Endothelial cell (in vitro differentiated cells): Measurements from ENCODE around the gene ALG6. TPM values are rescaled to one million over a fixed set of nuclear protein-coding genes. Genes with fewer than 3 reads are reported as not detected.

Experiments
- DNase-seq: peaks from one replicate; pipeline ENCODE4 v3.0.0; 2021; ENCODE audit warnings: low spot score
- H3K27ac Mint-ChIP-seq: one replicate; pipeline ENCODE4 v1.8.0; 2021; ENCODE audit warnings: mixed read lengths, inconsistent platforms; ENCODE audit not compliant: unreplicated experiment
- H3K27me3 Mint-ChIP-seq: one replicate; pipeline ENCODE4 v1.8.0; 2021; ENCODE audit warnings: mild to moderate bottlenecking, moderate library complexity, mixed read lengths, inconsistent platforms; ENCODE audit not compliant: unreplicated experiment
- H3K36me3 Mint-ChIP-seq: one replicate; pipeline ENCODE4 v1.8.0; 2021; ENCODE audit warnings: mild to moderate bottlenecking, low read depth, mixed read lengths, inconsistent platforms; ENCODE audit not compliant: unreplicated experiment
- H3K4me1 Mint-ChIP-seq: one replicate; pipeline ENCODE4 v1.8.0; 2021; ENCODE audit warnings: mild to moderate bottlenecking, mixed read lengths, inconsistent platforms; ENCODE audit not compliant: unreplicated experiment
- H3K4me3 Mint-ChIP-seq: one replicate; pipeline ENCODE4 v1.8.0; 2021; ENCODE audit warnings: mild to moderate bottlenecking, mixed read lengths, inconsistent platforms; ENCODE audit not compliant: unreplicated experiment
- H3K9me3 Mint-ChIP-seq: one replicate; pipeline ENCODE4 v1.8.0; 2021; ENCODE audit warnings: mixed read lengths, inconsistent platforms; ENCODE audit not compliant: unreplicated experiment
- microRNA-seq: library from miRNA; unstranded; fragments of <30 nt; microRNA quantifications from one replicate; pipeline ENCODE4, GENCODE V29; 2020; ENCODE audit not compliant: unreplicated experiment
- total RNA-seq: library from RNA; stranded (reverse); fragmentation: NEBNext Ultra II Directional; extraction: Animal tissue kit (Norgen Biotek cat#: 25700); gene quantifications from one replicate; pipeline ENCODE4 v1.2.1, GENCODE V29; 2021; ENCODE audit not compliant: unreplicated experiment
- TF ChIP-seq, protein P1 (sequence below): fragments of 200-600 bp; sonication (generic); IDR thresholded peaks from one replicate; pipeline ENCODE4 v1.5.0; 2021; ENCODE audit warnings: antibody characterized with exemption; ENCODE audit not compliant: unreplicated experiment

Gene ALG6
- total RNA-seq, 1 donor from 2014 or later = 14.9 TPM

DNA sequence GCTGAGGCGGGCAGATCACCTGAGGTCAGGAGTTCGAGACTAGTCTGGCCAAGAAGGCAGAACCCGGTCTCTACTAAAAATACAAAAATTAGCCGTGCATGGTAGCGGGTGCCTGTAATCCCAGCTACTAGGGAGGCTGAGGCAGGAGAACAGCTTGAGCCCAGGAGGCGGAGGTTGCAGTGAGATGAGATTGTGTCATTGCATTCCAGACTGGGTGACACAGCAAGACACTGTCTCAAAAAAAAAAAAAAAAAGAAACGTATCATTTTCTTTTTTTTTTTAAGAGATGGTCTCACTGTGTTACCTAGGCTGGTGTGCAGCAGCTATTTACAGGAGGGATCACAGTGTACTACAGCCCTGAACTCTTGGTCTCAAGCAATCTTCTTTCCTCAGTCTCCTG lies 108.3 kb downstream of the ALG6 start:
- H3K9me3 Mint-ChIP-seq = no peaks in the 10 kb centered on the region

DNA sequence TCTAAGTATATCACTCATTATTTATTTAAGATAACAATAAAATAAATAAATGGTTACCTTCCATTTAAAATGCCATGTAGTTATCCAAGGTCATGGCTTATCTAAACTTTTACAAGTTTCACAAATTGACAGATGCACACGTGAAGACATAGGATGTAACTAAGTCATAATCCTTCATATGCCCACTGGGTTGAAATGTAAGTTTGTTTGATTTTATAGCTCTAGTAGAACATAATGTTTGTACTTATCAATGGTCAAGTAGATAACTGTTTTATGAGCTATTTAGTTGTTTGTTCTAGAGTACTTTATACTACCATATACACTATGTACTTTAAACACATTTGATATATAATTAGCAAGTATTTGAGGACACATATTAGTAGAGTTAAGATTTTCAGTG lies 112.6 kb downstream of the ALG6 start:
- Mint-ChIP-seq H3K36me3 (peaks cover 4% of the 10 kb centered on the region), H3K27ac (no peak overlapping the region), H3K4me3 (no peak overlapping the region), H3K9me3 (no peaks in the 10 kb centered on the region), H3K27me3 (no peaks in the 10 kb centered on the region), H3K4me1 (no peaks in the 10 kb centered on the region)
- TF ChIP-seq, protein P1, sequence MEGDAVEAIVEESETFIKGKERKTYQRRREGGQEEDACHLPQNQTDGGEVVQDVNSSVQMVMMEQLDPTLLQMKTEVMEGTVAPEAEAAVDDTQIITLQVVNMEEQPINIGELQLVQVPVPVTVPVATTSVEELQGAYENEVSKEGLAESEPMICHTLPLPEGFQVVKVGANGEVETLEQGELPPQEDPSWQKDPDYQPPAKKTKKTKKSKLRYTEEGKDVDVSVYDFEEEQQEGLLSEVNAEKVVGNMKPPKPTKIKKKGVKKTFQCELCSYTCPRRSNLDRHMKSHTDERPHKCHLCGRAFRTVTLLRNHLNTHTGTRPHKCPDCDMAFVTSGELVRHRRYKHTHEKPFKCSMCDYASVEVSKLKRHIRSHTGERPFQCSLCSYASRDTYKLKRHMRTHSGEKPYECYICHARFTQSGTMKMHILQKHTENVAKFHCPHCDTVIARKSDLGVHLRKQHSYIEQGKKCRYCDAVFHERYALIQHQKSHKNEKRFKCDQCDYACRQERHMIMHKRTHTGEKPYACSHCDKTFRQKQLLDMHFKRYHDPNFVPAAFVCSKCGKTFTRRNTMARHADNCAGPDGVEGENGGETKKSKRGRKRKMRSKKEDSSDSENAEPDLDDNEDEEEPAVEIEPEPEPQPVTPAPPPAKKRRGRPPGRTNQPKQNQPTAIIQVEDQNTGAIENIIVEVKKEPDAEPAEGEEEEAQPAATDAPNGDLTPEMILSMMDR = no peak
- DNase-seq = no peak

More for the DNA sequence above, 108.3 kb downstream of the ALG6 start:
- no peaks in the 10 kb centered on the region for H3K4me1 Mint-ChIP-seq
- no peak for DNase-seq
- TF ChIP-seq, protein P1 = no peak
- H3K36me3 Mint-ChIP-seq = peaks cover 15% of the 10 kb centered on the region
- no peaks in the 10 kb centered on the region for H3K27me3 Mint-ChIP-seq
- H3K27ac Mint-ChIP-seq = no peak overlapping the region
- no peak overlapping the region for H3K4me3 Mint-ChIP-seq

DNA sequence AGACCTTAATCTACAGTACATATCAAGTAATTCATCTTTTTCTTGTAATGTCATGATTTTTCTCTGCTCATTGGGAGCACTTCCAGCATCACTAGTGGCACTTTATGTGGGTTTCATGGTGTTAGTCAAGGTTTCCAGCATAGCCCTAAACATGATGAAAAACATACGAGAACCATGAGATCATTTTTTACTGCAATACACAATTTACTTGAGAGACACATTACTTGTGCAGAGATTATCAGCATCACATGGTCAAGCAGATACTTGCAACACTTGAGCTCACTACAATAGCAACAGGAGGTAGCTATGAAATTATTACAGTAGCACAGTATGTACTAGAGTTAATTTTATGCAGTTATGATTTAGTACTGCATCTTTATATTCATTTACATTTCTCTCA lies 119.2 kb downstream of the ALG6 start:
- Mint-ChIP-seq H3K9me3 (no peaks in the 10 kb centered on the region), H3K27ac (no peak overlapping the region), H3K4me1 (peaks cover 7% of the 10 kb centered on the region), H3K27me3 (no peaks in the 10 kb centered on the region), H3K36me3 (no peaks in the 10 kb centered on the region), H3K4me3 (no peak overlapping the region)
- TF ChIP-seq, protein P1 = no peak
- DNase-seq = no peak

DNA sequence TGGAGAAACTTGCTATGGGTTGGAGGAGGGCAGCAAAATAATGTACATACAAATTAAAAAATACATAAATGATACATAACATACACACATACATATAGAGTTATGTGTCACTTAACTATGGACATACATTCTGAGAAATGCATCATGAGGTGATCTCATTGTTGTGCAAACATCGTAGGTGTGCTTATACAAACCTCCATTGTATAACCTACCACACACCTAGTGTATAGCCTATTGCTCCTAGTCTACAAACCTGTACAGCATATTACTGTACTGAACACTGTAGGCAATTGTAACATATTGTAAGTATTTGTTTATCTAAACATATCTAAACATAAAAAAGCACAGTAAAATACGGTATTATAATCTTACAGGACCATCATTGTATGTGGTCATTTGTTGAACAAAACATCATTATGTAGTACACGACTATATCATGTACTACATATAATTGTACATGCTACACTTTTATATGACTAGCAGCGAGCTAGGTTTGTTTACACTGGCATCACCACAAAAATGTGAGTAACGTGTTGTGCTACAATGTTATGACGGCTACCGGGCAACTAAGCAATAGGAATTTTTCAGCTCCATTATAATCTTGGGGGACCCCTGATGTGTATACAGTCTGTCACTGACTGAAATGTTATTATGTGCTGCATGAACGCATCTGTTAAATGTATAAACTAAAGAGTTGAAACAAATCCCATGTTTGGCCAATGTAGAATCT lies 120.1 kb downstream of the ALG6 start:
- no peak overlapping the region for H3K27ac Mint-ChIP-seq
- TF ChIP-seq, protein P1 = no peak
- peaks cover 12% of the 10 kb centered on the region for H3K4me1 Mint-ChIP-seq
- H3K9me3 Mint-ChIP-seq = no peaks in the 10 kb centered on the region
- no peak for DNase-seq
- no peaks in the 10 kb centered on the region for H3K27me3 Mint-ChIP-seq
- no peak overlapping the region for H3K4me3 Mint-ChIP-seq
- no peaks in the 10 kb centered on the region for H3K36me3 Mint-ChIP-seq

Small RNAs within 50 kb of the gene (microRNA-seq; reads per million reads assigned to microRNA genes)
- not detected for gene MIR6068

Other genes with a start within 250 kb of the ALG6 start
- 0.26 TPM for gene FOXD3, start 45.1 kb upstream of the ALG6 start, total RNA-seq
- 20.9 TPM for gene ITGB3BP, start 155.6 kb downstream of the ALG6 start, total RNA-seq
- 4.7 TPM for gene EFCAB7, start 155.9 kb downstream of the ALG6 start, total RNA-seq
- gene PGM1, start 225.8 kb downstream of the ALG6 start, total RNA-seq = 30.6 TPM